GM12872 (cell line): ENCODE measurements around the gene NUDT19.

Experiments
- CTCF ChIP-seq: IDR thresholded peaks from 3 replicates; pipeline ENCODE4 v1.5.1; 2011; ENCODE audit warnings: low read depth, mild to moderate bottlenecking, low read length, moderate library complexity; ENCODE audit not compliant: insufficient read depth

NUDT19 gene

GRCh38 chr19:32676186-32676894 lies 15.3 kb upstream of the NUDT19 start:
- TF ChIP-seq CTCF, result no peak

- TF ChIP-seq CTCF, result no peak
Measured at GRCh38 chr19:32676895-32677359, 14.7 kb upstream of the NUDT19 start.

GRCh38 chr19:32677657-32678056 lies 14.0 kb upstream of the NUDT19 start:
- TF ChIP-seq CTCF, result no peak

GRCh38 chr19:32680986-32681385 lies 10.6 kb upstream of the NUDT19 start:
- TF ChIP-seq CTCF, result no peak

GRCh38 chr19:32682317-32682716 lies 9.3 kb upstream of the NUDT19 start:
- no peak for TF ChIP-seq CTCF

- TF ChIP-seq CTCF, result no peak
Measured at GRCh38 chr19:32686847-32687475, 4.7 kb upstream of the NUDT19 start.

GRCh38 chr19:32687681-32688080 lies 3.9 kb upstream of the NUDT19 start:
- TF ChIP-seq CTCF, result no peak
